OCI-LY3 (cell line): Measurements from ENCODE around the gene KRT4.

Experiments used
- H2AFZ ChIP-seq: fragments of 200-600, 300-600 bp; shearing (Covaris generic); 2 replicates; pipeline ENCODE4 v1.6.0; 2014; ENCODE audit warnings: antibody characterized with exemption, low read depth, low read length
- H3K27ac ChIP-seq: fragments of 200-600, 300-600 bp; sonication (generic); 2 replicates; pipeline ENCODE4 v1.5.1; 2014; ENCODE audit warnings: mild to moderate bottlenecking, low read length, moderate library complexity, mixed read lengths
- H3K27me3 ChIP-seq: fragments of 200-600, 300-600 bp; sonication (generic); 2 replicates; pipeline ENCODE4 v1.6.1; 2014; ENCODE audit warnings: low read depth, low read length, mixed read lengths
- H3K36me3 ChIP-seq: fragments of 200-600, 300-600 bp; sonication (generic); replicated peaks from 2 replicates; pipeline ENCODE3; 2014; ENCODE audit warnings: low read depth, low read length, mixed read lengths
- H3K4me1 ChIP-seq: fragments of 300-600, 200-600 bp; sonication (generic); 2 replicates; pipeline ENCODE4 v1.6.1; 2014; ENCODE audit warnings: low read length, mixed read lengths
- H3K4me2 ChIP-seq: fragments of 200-600, 300-600 bp; sonication (generic); 2 replicates; pipeline ENCODE4 v1.6.1; 2014; ENCODE audit warnings: low read length, mixed read lengths
- H3K4me3 ChIP-seq: fragments of 300-600, 200-600 bp; sonication (generic); 2 replicates; pipeline ENCODE4 v1.5.1; 2014; ENCODE audit warnings: antibody characterized with exemption, mild to moderate bottlenecking, low read length, moderate library complexity
- H3K79me2 ChIP-seq: fragments of 300-600, 200-600 bp; shearing (Covaris generic); 2 replicates; pipeline ENCODE4 v1.6.1; 2014; ENCODE audit warnings: mild to moderate bottlenecking, low read length, mixed read lengths
- H3K9ac ChIP-seq: fragments of 300-600, 200-600 bp; shearing (Covaris generic); 2 replicates; pipeline ENCODE4 v1.6.0; 2014; ENCODE audit warnings: mild to moderate bottlenecking, low read length, moderate library complexity
- H3K9me3 ChIP-seq: fragments of 200-600, 300-600 bp; shearing (Covaris generic); 2 replicates; pipeline ENCODE4 v1.6.1; 2014; ENCODE audit warnings: low read length, mixed read lengths; ENCODE audit not compliant: insufficient read depth
- H4K20me1 ChIP-seq: fragments of 200-600, 300-600 bp; sonication (generic); 2 replicates; pipeline ENCODE4 v1.6.1; 2016; ENCODE audit warnings: low read length, mixed read lengths; ENCODE audit not compliant: insufficient read depth
- CTCF ChIP-seq: fragments of 200-600, 300-600 bp; sonication (generic); IDR thresholded peaks from 2 replicates; pipeline ENCODE4 v1.5.1; 2014; ENCODE audit warnings: antibody characterized with exemption, low read length, low read depth
- EZH2phosphoT487 ChIP-seq: fragments of 200-600 bp; shearing (Covaris generic); IDR thresholded peaks from 2 replicates; pipeline ENCODE4 v1.6.1; 2018; ENCODE audit warnings: antibody characterized with exemption, mixed run types, low read depth

Gene KRT4

DNA sequence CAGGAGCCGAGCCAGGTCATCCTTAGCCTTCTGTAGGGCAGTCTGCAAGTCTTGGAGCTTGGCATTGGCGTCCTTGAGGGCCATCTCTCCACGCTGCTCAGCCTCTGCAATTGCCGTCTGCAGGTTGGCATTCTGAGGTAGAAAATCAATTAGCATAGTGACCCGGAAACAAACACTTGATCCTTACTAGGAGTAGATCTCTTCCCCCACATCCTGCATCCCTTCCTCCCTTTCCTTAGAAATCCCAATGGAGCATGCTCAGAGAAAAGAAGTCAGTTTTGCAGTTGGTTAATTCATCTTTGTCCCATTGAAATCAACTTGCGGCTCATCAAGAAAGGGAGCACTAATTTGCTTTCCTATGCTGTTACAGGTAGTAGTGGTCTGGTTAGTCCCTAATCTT is 42.8 kb downstream of the KRT4 start:
- Histone ChIP-seq H3K9me3 (no peaks in the 10 kb centered on the region), H3K4me3 (no peak overlapping the region), H2AFZ (no peak overlapping the region), H3K9ac (no peak overlapping the region), H4K20me1 (no peaks in the 10 kb centered on the region), H3K4me2 (no peak overlapping the region), H3K27me3 (peaks cover 45% of the 10 kb centered on the region), H3K4me1 (no peaks in the 10 kb centered on the region), H3K79me2 (no peaks in the 10 kb centered on the region), H3K27ac (no peak overlapping the region), H3K36me3 (no peaks in the 10 kb centered on the region)
- no peak for TF ChIP-seq EZH2phosphoT487
- no peak for TF ChIP-seq CTCF

- H3K4me3 ChIP-seq: no peak overlapping the region
- H2AFZ ChIP-seq: no peak overlapping the region
- H3K79me2 ChIP-seq: no peaks in the 10 kb centered on the region
- H3K4me1 ChIP-seq: no peaks in the 10 kb centered on the region
- no peak overlapping the region for H3K9ac ChIP-seq
- no peak overlapping the region for H3K27ac ChIP-seq
- H3K4me2 ChIP-seq: no peak overlapping the region
- no peaks in the 10 kb centered on the region for H4K20me1 ChIP-seq
- H3K36me3 ChIP-seq: no peaks in the 10 kb centered on the region
- peaks cover 44% of the 10 kb centered on the region for H3K27me3 ChIP-seq
- TF ChIP-seq EZH2phosphoT487 (no peak), CTCF (no peak)
- no peaks in the 10 kb centered on the region for H3K9me3 ChIP-seq
Measured at GRCh38 chr12:52769946-52770345, 44.0 kb downstream of the KRT4 start.

- Histone ChIP-seq H3K36me3 (no peaks in the 10 kb centered on the region), H3K79me2 (no peaks in the 10 kb centered on the region), H3K4me1 (no peaks in the 10 kb centered on the region), H2AFZ (no peak overlapping the region), H3K27ac (no peak overlapping the region), H3K4me2 (no peak overlapping the region), H3K4me3 (no peak overlapping the region), H3K27me3 (peaks cover 44% of the 10 kb centered on the region), H4K20me1 (no peaks in the 10 kb centered on the region), H3K9me3 (no peaks in the 10 kb centered on the region), H3K9ac (no peak overlapping the region)
- TF ChIP-seq EZH2phosphoT487 (no peak), CTCF (no peak)
Measured at GRCh38 chr12:52769354-52769753, 44.6 kb downstream of the KRT4 start.

GRCh38 chr12:52768479-52769200 is 45.3 kb downstream of the KRT4 start:
- Histone ChIP-seq H3K9me3 (no peaks in the 10 kb centered on the region), H3K4me1 (no peaks in the 10 kb centered on the region), H3K36me3 (no peaks in the 10 kb centered on the region), H3K9ac (no peak overlapping the region), H2AFZ (no peak overlapping the region), H3K4me3 (no peak overlapping the region), H3K79me2 (no peaks in the 10 kb centered on the region), H3K27me3 (peaks cover 49% of the 10 kb centered on the region), H3K4me2 (no peak overlapping the region), H4K20me1 (no peaks in the 10 kb centered on the region), H3K27ac (no peak overlapping the region)
- TF ChIP-seq EZH2phosphoT487 (no peak), CTCF (no peak)
